Upper lobe of right lung (tissue), 1 donor: ENCODE results near the gene HOXD8. TPM values are rescaled to one million over a fixed set of nuclear protein-coding genes. Genes with fewer than 3 reads are reported as not detected.
A peak's percentile ranks its signal among the peaks of the same experiment; 100 is the strongest.

ENCODE experiments used
- ATAC-seq: fragments of 200-7000 bp; cut with Tn5 transposase; one replicate; pipeline ENCODE4 v1.9.1; 2020; ENCODE audit warnings: mild to moderate bottlenecking, moderate library complexity
- DNase-seq: peaks from one replicate; pipeline ENCODE4 v3.0.0-alpha.2; 2020
- H3K27ac ChIP-seq: fragments of 200-600 bp; one replicate; pipeline ENCODE4 v1.8.0; 2022
- H3K27me3 ChIP-seq: fragments of 200-600 bp; one replicate; pipeline ENCODE4 v1.8.0; 2022; ENCODE audit warnings: mild to moderate bottlenecking
- H3K36me3 ChIP-seq: fragments of 200-600 bp; one replicate; pipeline ENCODE4 v1.8.0; 2022
- H3K4me1 ChIP-seq: fragments of 200-600 bp; one replicate; pipeline ENCODE4 v1.8.0; 2022
- H3K4me3 ChIP-seq: fragments of 200-600 bp; one replicate; pipeline ENCODE4 v1.8.0; 2022; ENCODE audit warnings: mild to moderate bottlenecking
- H3K9me3 ChIP-seq: fragments of 200-600 bp; one replicate; pipeline ENCODE4 v1.8.0; 2022
- intact Hi-C: fragments of 100-400 bp; cut with DNase I; formaldehyde crosslinking; loops from one replicate; pipeline ENCODE4 v1.11.0; 2022
- total RNA-seq: library from RNA; stranded (reverse); fragmentation: NEBNext Ultra II Directional; extraction: Animal tissue kit (Norgen Biotek cat#: 25700); gene quantifications from one replicate; pipeline ENCODE4 v1.2.1, GENCODE V29; 2021
- TF ChIP-seq, protein P1 (sequence below): fragments of 200-600 bp; IDR thresholded peaks from one replicate; pipeline ENCODE4 v1.8.0; 2022; ENCODE audit warnings: antibody characterized with exemption
- donor health status: DM: no; HTN: yes; CAD: no; lungs with severe emphysema.

HOXD8 gene
- total RNA-seq, 1 donor from 2014 or later = 2.6 TPM

- H3K27ac ChIP-seq = no peak overlapping the region
- ATAC-seq (no peak), DNase-seq (no peak)
- intact Hi-C loops = no loop called here
- peaks cover 99% of the 10 kb centered on the region for H3K27me3 ChIP-seq
- TF ChIP-seq, protein P1, sequence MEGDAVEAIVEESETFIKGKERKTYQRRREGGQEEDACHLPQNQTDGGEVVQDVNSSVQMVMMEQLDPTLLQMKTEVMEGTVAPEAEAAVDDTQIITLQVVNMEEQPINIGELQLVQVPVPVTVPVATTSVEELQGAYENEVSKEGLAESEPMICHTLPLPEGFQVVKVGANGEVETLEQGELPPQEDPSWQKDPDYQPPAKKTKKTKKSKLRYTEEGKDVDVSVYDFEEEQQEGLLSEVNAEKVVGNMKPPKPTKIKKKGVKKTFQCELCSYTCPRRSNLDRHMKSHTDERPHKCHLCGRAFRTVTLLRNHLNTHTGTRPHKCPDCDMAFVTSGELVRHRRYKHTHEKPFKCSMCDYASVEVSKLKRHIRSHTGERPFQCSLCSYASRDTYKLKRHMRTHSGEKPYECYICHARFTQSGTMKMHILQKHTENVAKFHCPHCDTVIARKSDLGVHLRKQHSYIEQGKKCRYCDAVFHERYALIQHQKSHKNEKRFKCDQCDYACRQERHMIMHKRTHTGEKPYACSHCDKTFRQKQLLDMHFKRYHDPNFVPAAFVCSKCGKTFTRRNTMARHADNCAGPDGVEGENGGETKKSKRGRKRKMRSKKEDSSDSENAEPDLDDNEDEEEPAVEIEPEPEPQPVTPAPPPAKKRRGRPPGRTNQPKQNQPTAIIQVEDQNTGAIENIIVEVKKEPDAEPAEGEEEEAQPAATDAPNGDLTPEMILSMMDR = no peak
- H3K36me3 ChIP-seq = no peaks in the 10 kb centered on the region
- H3K4me1 ChIP-seq = peaks cover 8% of the 10 kb centered on the region
- no peak overlapping the region for H3K4me3 ChIP-seq
- no peaks in the 10 kb centered on the region for H3K9me3 ChIP-seq
Measured at GRCh38 chr2:176161825-176162626, 32.5 kb downstream of the HOXD8 start.

DNA sequence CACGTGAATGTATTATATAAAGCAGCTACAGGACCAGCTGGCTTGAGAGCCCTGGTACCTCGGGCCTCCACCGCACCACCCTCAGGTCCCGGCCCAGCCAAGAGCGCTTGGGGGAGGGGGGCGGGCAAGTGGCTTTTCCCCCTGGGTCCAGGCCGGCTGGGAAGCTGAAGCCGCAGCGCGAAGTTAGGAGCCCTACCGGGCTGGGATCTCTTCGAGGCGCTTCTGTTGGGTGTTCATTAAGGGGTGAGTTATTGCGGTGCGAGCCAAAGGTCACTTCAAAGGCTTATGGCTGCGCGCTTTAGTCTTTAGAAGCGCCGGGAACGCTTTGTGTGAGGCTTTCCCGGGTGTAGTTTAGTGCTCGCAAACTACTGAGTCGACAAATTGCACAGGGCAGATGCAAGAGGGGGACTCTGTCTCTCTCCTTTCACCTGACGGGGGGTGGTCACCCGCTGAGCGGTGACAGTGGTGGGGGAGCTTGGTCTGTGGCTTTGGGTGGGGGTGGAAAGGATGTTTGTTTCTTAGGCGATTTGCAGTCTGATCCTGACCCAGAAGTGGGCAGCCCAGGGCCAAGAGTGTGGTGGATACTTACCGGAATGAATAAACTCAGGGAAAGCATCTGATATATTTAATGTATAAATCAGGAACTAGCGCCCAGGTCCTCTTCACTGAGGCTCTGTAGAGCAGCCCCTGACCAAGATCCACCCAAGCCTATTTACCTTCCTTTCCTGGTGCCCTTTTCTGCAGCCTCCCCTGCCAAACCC lies 33.6 kb downstream of the HOXD8 start:
- no peak overlapping the region for H3K27ac ChIP-seq
- no peak for ATAC-seq
- DNase-seq = no peak
- no peak overlapping the region for H3K4me3 ChIP-seq
- H3K36me3 ChIP-seq = no peaks in the 10 kb centered on the region
- H3K4me1 ChIP-seq = peaks cover 8% of the 10 kb centered on the region
- intact Hi-C loops = no loop called here
- no peaks in the 10 kb centered on the region for H3K9me3 ChIP-seq
- peaks cover 99% of the 10 kb centered on the region for H3K27me3 ChIP-seq
- TF ChIP-seq, protein P1 = no peak

DNA sequence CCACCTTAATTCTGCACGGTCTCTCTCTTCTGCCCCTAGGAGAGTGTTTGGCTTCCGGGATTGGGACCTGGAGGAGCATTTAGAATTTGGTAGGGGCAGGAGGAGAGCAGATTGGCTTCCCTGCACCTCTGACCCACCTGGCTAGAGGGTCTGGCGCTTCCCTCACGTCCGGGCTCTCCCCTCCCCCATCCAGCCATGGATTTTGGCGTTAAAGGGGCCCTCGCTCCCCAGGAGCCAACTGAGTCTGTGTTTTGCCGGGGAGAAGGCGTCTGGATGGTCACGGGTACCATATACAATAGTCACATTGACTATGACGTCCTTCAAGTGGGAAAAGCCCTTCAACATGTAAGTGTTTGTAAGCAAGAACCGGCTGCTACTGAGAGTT lies 34.2 kb downstream of the HOXD8 start:
- Histone ChIP-seq H3K36me3 (no peaks in the 10 kb centered on the region), H3K4me3 (no peak overlapping the region), H3K4me1 (peaks cover 8% of the 10 kb centered on the region), H3K9me3 (no peaks in the 10 kb centered on the region), H3K27ac (no peak overlapping the region), H3K27me3 (peaks cover 97% of the 10 kb centered on the region)
- TF ChIP-seq, protein P1 = no peak
- DNase-seq (no peak), ATAC-seq (no peak)
- intact Hi-C loops = no loop called here

DNA sequence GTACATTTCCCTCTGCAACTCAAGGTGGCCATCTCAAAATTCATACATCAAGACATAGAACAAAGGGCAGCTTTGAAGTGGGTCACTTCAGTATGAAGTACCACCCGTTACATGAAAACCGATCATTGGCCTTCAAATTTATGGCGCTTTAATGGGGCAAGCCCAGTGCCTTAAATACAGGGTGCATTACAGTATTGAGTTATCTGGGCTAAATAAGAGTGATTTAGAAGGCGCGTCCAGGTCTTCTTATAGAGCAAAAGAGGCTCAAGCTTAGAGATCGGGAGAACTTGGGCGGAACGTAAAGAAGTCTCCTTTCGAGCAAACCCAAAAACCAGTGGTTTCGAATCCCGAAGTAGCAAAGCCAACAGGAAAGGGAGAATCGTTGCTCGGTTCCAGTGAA lies 34.7 kb downstream of the HOXD8 start:
- DNase-seq (no peak), ATAC-seq (no peak)
- intact Hi-C loops = no loop called here
- Histone ChIP-seq H3K4me3 (no peak overlapping the region), H3K27me3 (peaks cover 96% of the 10 kb centered on the region), H3K36me3 (no peaks in the 10 kb centered on the region), H3K9me3 (no peaks in the 10 kb centered on the region), H3K27ac (no peak overlapping the region), H3K4me1 (peaks cover 8% of the 10 kb centered on the region)
- TF ChIP-seq, protein P1 = no peak

- DNase-seq (peak; percentile 61), ATAC-seq (no peak)
- intact Hi-C loops = no loop called here
- H3K27ac ChIP-seq = no peak overlapping the region
- TF ChIP-seq, protein P1 = no peak
- peaks cover 92% of the 10 kb centered on the region for H3K27me3 ChIP-seq
- no peak overlapping the region for H3K4me3 ChIP-seq
- H3K36me3 ChIP-seq = no peaks in the 10 kb centered on the region
- peaks cover 3% of the 10 kb centered on the region for H3K4me1 ChIP-seq
- H3K9me3 ChIP-seq = no peaks in the 10 kb centered on the region
Measured at GRCh38 chr2:176164611-176165369, 35.3 kb downstream of the HOXD8 start.
